ENCODE data around the gene TIMMDC1.
"Not testable (repeated sequence)": the region's sequence is repeated elsewhere in the genome, so short reads cannot be mapped to it uniquely, and the experiment has no call there.

Gene TIMMDC1

GRCh38 chr3:119514637-119515036, 16.3 kb downstream of the TIMMDC1 start:
- no peak for DNase-seq

GRCh38 chr3:119517112-119517511, 18.8 kb downstream of the TIMMDC1 start:
- no peak for DNase-seq

GRCh38 chr3:119518026-119518425, 19.7 kb downstream of the TIMMDC1 start:
- no peak for DNase-seq

GRCh38 chr3:119524931-119525662, 26.8 kb downstream of the TIMMDC1 start:
- no peak for DNase-seq

- DNase-seq = no peak
These were observed 29.4 kb downstream of the TIMMDC1 start for GRCh38 chr3:119527714-119528113.

GRCh38 chr3:119529883-119530282, 31.5 kb downstream of the TIMMDC1 start:
- DNase-seq = no peak

- no peak for DNase-seq
These were observed 32.1 kb downstream of the TIMMDC1 start for GRCh38 chr3:119530456-119530855.

- no peak for DNase-seq
These were observed 32.8 kb downstream of the TIMMDC1 start for GRCh38 chr3:119531151-119531550.

GRCh38 chr3:119534296-119534695, 35.9 kb downstream of the TIMMDC1 start:
- no peak for DNase-seq

GRCh38 chr3:119536757-119537156, 38.4 kb downstream of the TIMMDC1 start:
- no peak for DNase-seq

GRCh38 chr3:119538772-119539171, 40.4 kb downstream of the TIMMDC1 start:
- DNase-seq = no peak

- no peak for DNase-seq
These were observed 43.2 kb downstream of the TIMMDC1 start for GRCh38 chr3:119541547-119541946.

GRCh38 chr3:119542168-119542767, 43.9 kb downstream of the TIMMDC1 start:
- DNase-seq = no peak

GRCh38 chr3:119543147-119543546, 44.8 kb downstream of the TIMMDC1 start:
- no peak for DNase-seq

- no peak for DNase-seq
These were observed 48.9 kb downstream of the TIMMDC1 start for GRCh38 chr3:119547227-119547626.

GRCh38 chr3:119548341-119548740, 50.0 kb downstream of the TIMMDC1 start:
- no peak for DNase-seq

GRCh38 chr3:119550192-119550910, 52.0 kb downstream of the TIMMDC1 start:
- no peak for DNase-seq

GRCh38 chr3:119551598-119551997, 53.3 kb downstream of the TIMMDC1 start:
- no peak for DNase-seq

- DNase-seq = not testable (repeated sequence)
These were observed 54.6 kb downstream of the TIMMDC1 start for GRCh38 chr3:119552928-119553327.

- DNase-seq = no peak
These were observed 55.6 kb downstream of the TIMMDC1 start for GRCh38 chr3:119553823-119554415.

- DNase-seq = no peak
These were observed 57.0 kb downstream of the TIMMDC1 start for GRCh38 chr3:119555309-119555735.

GRCh38 chr3:119555929-119556328, 57.6 kb downstream of the TIMMDC1 start:
- no peak for DNase-seq

GRCh38 chr3:119557192-119557876, 59.0 kb downstream of the TIMMDC1 start:
- DNase-seq = no peak
